Panc1 (cell line): ENCODE results near the gene IL12RB2. TPM values are rescaled to one million over a fixed set of nuclear protein-coding genes. Genes with fewer than 3 reads are reported as not detected.

Source experiments
- ATAC-seq: fragments of 200-7000 bp; cut with Tn5 transposase; 2 replicates; pipeline ENCODE4 v1.9.1; 2020; ENCODE audit warnings: mild to moderate bottlenecking, moderate library complexity
- BruUV-seq: library from RNA; stranded (reverse); fragments of 400-500 nt; replicated peaks from 2 replicates; lab custom pipeline; 2021; lab: Mats Ljungman, UMichigan
- CTCF ChIA-PET: fragments of 300-600 bp; sonication (Branson Sonifier 250); formaldehyde crosslinking; loops from one replicate; lab custom pipeline; 2022; ENCODE audit warnings: antibody characterized with exemption; lab: Charles Lee
- POLR2A ChIA-PET: fragments of 300-600 bp; sonication (Branson Sonifier 250); formaldehyde crosslinking; loops from one replicate; lab custom pipeline; 2022; ENCODE audit warnings: antibody characterized with exemption; lab: Charles Lee
- DNase-seq: peaks from one replicate; pipeline ENCODE4 v3.0.0-alpha.2; 2010; ENCODE audit warnings: low read depth, low spot score
- H3K27ac ChIP-seq: 2 replicates; pipeline ENCODE4 v1.5.1; 2011; ENCODE audit warnings: mild to moderate bottlenecking, low read length, inconsistent platforms
- H3K27me3 ChIP-seq: fragments of 200-500 bp; sonication (Bioruptor generic); 2 replicates; pipeline ENCODE4 v1.6.0; 2014; ENCODE audit warnings: low read length, inconsistent platforms; ENCODE audit not compliant: control insufficient read depth, insufficient read depth
- H3K36me3 ChIP-seq: fragments of 200-500 bp; sonication (Bioruptor generic); 2 replicates; pipeline ENCODE4 v1.5.1; 2014; ENCODE audit warnings: inconsistent platforms, mild to moderate bottlenecking, low read length, moderate library complexity; ENCODE audit not compliant: control insufficient read depth, insufficient read depth
- H3K4me1 ChIP-seq: 2 replicates; pipeline ENCODE4 v1.5.1; 2011; ENCODE audit warnings: inconsistent platforms, mild to moderate bottlenecking, low read length, moderate library complexity; ENCODE audit not compliant: control insufficient read depth, insufficient read depth
- H3K4me3 ChIP-seq, 2 experiments: 2 replicates each; pipeline ENCODE4 v1.5.1; 2011 to 2012; ENCODE audit warnings: low read depth in 2 of 2, low read length in 2 of 2, mild to moderate bottlenecking in 2 of 2, inconsistent platforms in 1 of 2, moderate library complexity in 1 of 2
- H3K9me3 ChIP-seq: fragments of 200-500 bp; sonication (Bioruptor generic); 2 replicates; pipeline ENCODE4 v1.5.1; 2014; ENCODE audit warnings: low read depth, mild to moderate bottlenecking, inconsistent platforms, low read length, moderate library complexity; ENCODE audit not compliant: control insufficient read depth, insufficient read depth
- CTCF ChIP-seq: fragments of 450-650 bp; IDR thresholded peaks from 2 replicates; pipeline ENCODE4 v1.5.1; 2017; ENCODE audit warnings: mild to moderate bottlenecking
- POLR2AphosphoS5 ChIP-seq: IDR thresholded peaks from 2 replicates; pipeline ENCODE4 v1.6.1; 2012; ENCODE audit warnings: mild to moderate bottlenecking, low read depth, low read length, moderate library complexity
- SIN3A ChIP-seq: IDR thresholded peaks from 2 replicates; pipeline ENCODE4 v1.6.1; 2012; ENCODE audit warnings: low read depth, mild to moderate bottlenecking, low read length, moderate library complexity, borderline replicate concordance; ENCODE audit not compliant: insufficient read depth
- TCF7L2 ChIP-seq: IDR thresholded peaks from 2 replicates; pipeline ENCODE4 v1.6.1; 2011; ENCODE audit warnings: mild to moderate bottlenecking, low read depth, low read length, inconsistent platforms
- in situ Hi-C: cut with HindIII; loops from 2 replicates; pipeline ENCODE4 v1.10.0; 2016; ENCODE audit warnings: low sequenced_read_pairs, low pct_unique_long_range_greater_than_20kb
- intact Hi-C: fragments of 100-400 bp; cut with micrococcal nuclease; formaldehyde crosslinking; loops from one replicate; pipeline ENCODE4 v1.10.0; 2022; ENCODE audit not compliant: unreplicated experiment
- total RNA-seq: library from RNA; stranded (reverse); gene quantifications from one replicate; pipeline ENCODE4 v1.2.1, GENCODE V29; 2021; ENCODE audit not compliant: unreplicated experiment
- TF ChIP-seq, protein P1 (sequence below), 2 experiments: IDR thresholded peaks; 2 replicates each; pipeline ENCODE4 v1.6.1; 2011 to 2012; ENCODE audit warnings: low read depth in 2 of 2, control low read depth in 1 of 2, low read length in 1 of 2, mild to moderate bottlenecking in 1 of 2, moderate library complexity in 1 of 2; ENCODE audit not compliant: insufficient read depth in 1 of 2

IL12RB2 gene
- total RNA-seq, 1 experiment from 2014 or later: 0.26 TPM

GRCh38 chr1:67264899-67265298, 42.8 kb upstream of the IL12RB2 start:
- Histone ChIP-seq H3K4me1 (no peaks in the 10 kb centered on the region), H3K4me3 (no peak overlapping the region), H3K36me3 (no peaks in the 10 kb centered on the region), H3K9me3 (no peaks in the 10 kb centered on the region), H3K27ac (no peak overlapping the region), H3K27me3 (no peaks in the 10 kb centered on the region)
- in situ Hi-C loops (no loop called here), intact Hi-C loops (no loop called here)
- DNase-seq: no peak
- no peak for ATAC-seq
- ChIA-PET POLR2A (no interaction called here), CTCF (no interaction called here)
- no peak for TF ChIP-seq TCF7L2
- no peak for TF ChIP-seq CTCF
- TF ChIP-seq, protein P1, sequence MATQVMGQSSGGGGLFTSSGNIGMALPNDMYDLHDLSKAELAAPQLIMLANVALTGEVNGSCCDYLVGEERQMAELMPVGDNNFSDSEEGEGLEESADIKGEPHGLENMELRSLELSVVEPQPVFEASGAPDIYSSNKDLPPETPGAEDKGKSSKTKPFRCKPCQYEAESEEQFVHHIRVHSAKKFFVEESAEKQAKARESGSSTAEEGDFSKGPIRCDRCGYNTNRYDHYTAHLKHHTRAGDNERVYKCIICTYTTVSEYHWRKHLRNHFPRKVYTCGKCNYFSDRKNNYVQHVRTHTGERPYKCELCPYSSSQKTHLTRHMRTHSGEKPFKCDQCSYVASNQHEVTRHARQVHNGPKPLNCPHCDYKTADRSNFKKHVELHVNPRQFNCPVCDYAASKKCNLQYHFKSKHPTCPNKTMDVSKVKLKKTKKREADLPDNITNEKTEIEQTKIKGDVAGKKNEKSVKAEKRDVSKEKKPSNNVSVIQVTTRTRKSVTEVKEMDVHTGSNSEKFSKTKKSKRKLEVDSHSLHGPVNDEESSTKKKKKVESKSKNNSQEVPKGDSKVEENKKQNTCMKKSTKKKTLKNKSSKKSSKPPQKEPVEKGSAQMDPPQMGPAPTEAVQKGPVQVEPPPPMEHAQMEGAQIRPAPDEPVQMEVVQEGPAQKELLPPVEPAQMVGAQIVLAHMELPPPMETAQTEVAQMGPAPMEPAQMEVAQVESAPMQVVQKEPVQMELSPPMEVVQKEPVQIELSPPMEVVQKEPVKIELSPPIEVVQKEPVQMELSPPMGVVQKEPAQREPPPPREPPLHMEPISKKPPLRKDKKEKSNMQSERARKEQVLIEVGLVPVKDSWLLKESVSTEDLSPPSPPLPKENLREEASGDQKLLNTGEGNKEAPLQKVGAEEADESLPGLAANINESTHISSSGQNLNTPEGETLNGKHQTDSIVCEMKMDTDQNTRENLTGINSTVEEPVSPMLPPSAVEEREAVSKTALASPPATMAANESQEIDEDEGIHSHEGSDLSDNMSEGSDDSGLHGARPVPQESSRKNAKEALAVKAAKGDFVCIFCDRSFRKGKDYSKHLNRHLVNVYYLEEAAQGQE (IDR thresholded peaks at IDR 0.05; ENCODE audit: insufficient read depth in 1 of 2, low read depth in 2 of 2, low read length in 1 of 2): no peak
- TF ChIP-seq SIN3A: no peak
- no peak for TF ChIP-seq POLR2AphosphoS5
- BruUV-seq: no TSS peak

- TF ChIP-seq SIN3A (no peak), TCF7L2 (no peak), CTCF (no peak), POLR2AphosphoS5 (no peak)
- TF ChIP-seq, protein P1 (IDR thresholded peaks at IDR 0.05; ENCODE audit: insufficient read depth in 1 of 2, low read depth in 2 of 2, low read length in 1 of 2): no peak
- H3K4me1 ChIP-seq: no peaks in the 10 kb centered on the region
- H3K4me3 ChIP-seq: no peak overlapping the region
- intact Hi-C loops (no loop called here), in situ Hi-C loops (no loop called here)
- ATAC-seq: no peak
- no peaks in the 10 kb centered on the region for H3K27me3 ChIP-seq
- no peak overlapping the region for H3K27ac ChIP-seq
- BruUV-seq: no TSS peak
- ChIA-PET POLR2A (no interaction called here), CTCF (no interaction called here)
- no peaks in the 10 kb centered on the region for H3K36me3 ChIP-seq
- no peaks in the 10 kb centered on the region for H3K9me3 ChIP-seq
- DNase-seq: no peak
These were observed 38.6 kb upstream of the IL12RB2 start for GRCh38 chr1:67269061-67269460.
